Activated T-cell treated with anti-CD3 and anti-CD28 coated beads for 24 hours (primary cell): ENCODE measurements around the gene TRIM62.

Source experiments
- DNase-seq: peaks from one replicate; pipeline ENCODE4 v3.0.0-alpha.2; 2020; ENCODE audit warnings: low read depth

TRIM62 gene

DNA sequence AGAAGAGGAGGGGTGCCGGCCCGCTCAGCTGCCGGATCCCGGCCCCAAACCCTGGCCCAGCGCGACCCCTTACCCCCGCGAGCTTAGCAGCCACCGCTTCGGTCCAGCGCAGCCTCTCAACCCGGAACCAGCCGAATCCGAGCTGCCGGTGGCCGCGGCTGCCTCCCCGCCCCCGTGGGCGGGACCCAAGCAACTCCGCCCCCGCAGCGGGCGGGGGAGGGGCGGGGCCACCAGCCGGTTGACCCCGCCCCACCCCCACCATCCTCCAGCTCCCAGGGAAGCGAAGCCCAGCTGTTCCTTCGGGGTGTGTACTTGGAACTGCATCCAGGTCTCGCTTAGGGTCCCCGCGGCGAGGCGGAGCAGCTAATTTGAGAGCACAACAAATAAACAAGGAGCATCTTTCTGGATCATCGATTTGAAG, at the start of gene TRIM62:
Gene TRIM62, minus strand, starts transcription at position 123 of the 421 bp plus-strand sequence. CDS start 611 bp downstream, outside the sequence.
- peak; percentile 60 for DNase-seq

DNA sequence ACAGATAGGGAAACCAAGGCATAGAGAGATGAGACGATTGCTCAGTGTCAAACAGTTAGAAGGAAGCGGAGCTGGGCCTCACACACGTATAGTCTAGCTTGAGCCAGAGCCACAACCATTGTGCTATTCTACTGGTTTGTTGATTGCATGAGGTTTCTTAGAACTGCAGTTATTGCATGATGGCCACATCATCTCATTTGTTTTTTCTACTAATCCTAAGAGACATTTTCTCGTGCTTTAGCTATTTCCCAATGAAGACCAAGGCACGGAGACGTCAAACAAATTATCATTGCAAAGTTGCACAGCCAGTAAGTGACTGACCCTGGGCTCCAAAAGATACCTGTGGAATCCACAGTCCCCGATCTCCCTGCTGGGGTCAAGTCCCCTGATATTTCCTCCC, 49.3 kb upstream of the TRIM62 start:
- no peak for DNase-seq

DNA sequence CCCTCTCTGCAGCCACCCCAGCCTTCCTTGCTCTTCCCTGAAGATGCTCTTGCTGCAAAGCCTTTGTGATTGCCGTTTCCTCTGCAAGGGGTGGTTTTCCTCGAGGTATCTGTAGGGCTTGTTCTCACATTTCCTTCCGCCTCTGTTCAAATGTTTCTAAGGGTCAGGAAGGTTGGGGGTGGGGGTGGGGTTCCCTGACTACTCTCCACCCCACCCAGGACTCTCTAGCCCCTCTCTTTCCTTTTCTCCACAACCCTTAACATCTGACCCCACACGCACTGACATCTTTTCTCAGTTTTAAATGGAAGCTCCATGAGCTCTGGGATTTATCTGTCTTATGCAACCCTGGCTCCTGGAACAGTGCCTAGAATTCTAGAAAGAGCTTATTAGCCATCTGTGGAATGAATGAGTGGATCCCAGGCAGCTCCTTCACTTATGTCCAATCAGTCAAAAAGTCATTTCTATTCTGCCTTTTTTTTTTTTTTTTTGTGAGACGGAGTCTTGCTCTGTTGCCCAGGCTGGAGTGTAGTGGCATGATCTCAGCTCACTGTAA, 47.2 kb upstream of the TRIM62 start:
- no peak for DNase-seq

DNA sequence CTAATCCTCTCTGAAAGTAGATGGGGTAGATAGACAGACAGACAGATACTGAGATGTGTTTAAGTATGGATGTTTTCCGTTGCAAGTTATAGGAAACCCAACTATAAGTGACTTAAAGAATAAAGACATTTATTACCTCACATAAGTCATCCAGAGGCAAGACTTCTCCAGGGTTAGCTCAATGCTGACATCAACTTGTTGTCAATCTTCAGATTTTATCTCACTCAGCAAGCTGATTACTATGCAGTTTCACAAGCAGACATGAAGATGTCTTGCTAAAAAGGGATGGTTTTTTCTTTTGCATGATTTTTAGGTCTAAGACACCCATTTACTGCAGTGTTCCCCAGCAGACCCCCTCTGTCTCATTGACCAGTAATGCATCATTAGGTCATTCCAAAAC, 43.7 kb upstream of the TRIM62 start:
- DNase-seq = no peak

DNA sequence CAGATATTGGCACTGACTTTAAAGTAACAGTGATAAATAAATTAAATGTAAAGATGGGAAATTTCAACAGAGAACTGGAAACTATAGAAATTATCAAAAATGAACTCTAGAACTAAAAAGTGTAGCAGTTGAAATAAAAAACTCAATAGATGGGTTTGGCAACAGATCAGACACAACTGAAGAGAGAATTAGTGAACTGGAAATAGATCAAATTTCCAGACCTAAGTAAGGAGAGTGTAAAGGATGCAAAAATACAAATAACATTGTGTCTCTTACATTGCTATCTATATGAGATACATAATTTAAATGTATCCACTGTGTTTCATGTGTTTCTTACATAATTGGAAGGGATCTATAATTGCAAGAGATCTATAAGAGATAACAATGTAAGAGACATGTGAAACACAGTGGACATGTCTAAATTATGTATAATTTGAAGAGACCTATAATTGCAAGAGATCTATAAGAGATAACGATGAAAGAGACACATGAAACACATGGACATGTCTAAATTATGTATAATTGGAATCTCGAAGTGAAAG, 42.4 kb upstream of the TRIM62 start:
- no peak for DNase-seq

DNA sequence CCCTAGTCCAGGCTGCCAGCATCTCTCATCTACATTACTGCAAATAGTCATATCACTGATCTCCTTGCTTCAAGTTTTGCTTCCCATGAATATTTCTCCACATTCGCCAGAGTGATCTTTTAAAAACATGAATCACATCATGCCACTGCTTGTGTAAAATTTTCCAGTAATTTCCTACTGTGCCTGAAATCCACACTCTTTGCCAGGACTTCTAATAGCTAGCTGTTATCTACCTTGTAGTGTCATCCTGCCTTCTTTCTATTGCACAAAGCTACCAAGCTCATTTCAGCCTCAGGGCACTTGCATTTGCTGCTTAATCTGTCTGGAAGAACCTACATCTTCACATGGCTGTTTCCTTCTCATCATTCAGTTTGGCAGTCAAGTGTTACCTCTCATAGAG, 40.5 kb upstream of the TRIM62 start:
- no peak for DNase-seq

DNA sequence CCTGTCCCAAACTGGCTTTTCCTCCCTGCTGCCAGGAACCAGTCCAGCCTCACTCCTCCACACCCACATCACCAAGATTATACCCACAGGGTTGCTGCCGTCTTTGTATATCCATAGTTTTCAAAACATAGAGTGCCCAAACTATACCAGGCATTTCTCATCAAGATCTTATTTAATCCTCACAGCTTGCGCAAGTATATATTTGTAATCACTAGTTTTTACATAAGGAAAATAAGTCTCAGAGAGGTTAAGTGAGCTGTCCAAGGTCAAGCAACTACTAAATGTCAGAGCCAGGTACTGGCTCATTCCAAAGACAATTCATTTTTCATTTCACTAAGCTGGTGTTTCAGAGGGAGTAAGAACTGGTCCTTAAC, 39.5 kb upstream of the TRIM62 start:
- no peak for DNase-seq

DNA sequence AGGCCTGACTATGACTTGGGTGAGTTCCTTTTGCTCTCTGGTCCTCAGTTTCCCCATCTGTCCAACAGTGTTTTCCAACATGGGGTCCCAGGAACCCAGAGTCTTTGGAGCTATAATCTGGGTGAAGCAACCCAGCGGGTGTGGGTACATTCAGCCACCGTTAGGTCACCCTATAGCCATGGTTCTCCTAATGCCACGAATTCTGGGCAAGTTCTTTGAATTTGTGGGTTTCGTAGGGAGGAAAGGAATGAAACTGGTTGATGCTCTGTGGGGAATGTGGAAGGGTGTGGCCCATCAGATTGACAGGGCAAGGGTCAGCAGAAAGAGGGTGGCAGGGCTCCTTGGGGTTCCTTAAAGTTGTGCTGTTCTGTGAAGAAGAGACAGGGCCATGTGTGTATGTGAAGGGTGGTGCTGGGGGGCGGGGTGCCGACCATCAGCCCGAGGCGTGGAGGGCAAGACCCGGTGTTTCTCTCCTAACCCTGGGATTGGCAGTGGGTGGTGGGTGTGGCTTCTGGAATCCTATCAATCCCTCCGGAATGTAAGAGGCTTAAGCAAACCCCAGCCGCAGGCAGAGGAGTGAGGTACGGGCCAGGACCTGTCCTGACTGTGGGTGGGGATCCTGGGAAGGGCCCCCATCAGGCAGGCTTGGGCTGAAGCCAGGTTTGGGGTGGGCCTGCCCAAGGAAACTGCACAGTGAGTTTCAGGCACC, 39.0 kb upstream of the TRIM62 start:
- no peak for DNase-seq

DNA sequence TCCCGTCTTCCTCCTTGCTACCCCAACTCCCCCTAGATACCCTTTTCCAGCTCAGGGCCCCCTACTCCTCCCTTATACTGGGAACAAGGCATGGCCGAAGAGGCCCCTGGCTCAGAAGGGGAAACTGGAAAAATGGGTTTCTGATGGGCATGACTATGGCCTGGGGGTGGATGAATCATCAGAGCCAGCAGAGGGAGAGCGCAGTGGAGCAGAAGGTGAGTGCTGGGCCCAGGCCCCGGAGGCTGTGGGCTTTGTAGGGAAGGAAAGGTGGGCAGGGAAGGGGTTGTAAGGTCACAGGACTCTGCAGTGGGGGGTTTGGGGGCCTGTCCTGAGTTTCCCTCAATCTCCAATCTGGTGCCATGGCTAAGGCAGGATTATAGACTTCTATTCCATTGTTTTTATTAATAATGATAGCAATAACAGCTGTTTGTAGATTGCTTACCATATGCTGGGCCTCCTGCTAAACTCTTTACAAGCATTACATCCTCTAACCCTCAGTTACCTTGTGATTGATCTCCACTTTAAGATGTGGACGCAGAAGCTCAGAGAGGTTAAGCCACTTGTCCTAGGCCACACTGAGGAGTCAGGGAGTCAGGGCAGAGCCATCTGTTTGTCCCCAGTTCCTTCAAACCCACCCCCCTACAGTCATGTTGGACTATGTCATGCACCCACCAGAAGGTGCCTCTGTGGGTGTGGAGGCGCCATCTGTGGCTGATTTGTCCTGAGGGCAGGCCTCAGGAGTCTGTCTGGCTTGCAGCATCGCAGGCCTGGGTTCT, 38.2 kb upstream of the TRIM62 start:
- DNase-seq = no peak

DNA sequence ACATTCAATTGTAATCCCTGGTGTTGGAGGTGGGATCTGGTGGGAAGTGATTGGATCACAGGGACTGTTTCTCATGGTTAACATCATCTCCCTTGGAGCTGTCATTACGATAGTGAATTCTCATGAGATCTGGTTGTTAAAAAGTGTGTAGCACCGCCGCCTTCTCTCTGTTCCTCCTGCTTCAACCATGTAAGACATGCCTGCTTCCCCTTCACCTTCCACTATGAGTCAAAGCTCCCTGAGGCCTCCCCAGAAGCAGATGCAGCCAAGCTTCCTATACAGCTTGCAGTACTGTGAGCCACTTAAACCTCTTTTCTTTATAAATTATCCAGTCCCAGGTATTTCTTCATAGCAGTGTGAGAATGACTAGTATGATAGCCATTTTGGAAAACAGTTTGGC, 30.1 kb upstream of the TRIM62 start:
- DNase-seq = no peak

DNA sequence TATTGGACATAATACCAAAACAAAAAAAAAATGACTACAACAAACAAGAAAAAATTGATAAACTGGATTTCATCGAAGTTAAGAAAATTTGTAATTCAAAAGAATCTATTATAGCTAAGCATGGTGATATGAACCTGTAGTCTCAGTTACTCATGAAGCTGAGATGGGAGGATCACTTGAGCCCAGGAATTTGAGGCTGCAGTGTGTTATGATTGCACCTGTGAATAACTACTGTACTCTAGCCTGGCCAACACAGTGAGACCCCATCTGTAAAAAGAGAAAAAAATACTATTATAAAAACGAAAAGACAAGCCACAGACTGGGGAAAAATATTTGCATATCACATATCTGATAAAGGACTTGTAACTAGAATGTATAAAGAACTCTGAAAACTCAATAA, 24.5 kb upstream of the TRIM62 start:
- no peak for DNase-seq

DNA sequence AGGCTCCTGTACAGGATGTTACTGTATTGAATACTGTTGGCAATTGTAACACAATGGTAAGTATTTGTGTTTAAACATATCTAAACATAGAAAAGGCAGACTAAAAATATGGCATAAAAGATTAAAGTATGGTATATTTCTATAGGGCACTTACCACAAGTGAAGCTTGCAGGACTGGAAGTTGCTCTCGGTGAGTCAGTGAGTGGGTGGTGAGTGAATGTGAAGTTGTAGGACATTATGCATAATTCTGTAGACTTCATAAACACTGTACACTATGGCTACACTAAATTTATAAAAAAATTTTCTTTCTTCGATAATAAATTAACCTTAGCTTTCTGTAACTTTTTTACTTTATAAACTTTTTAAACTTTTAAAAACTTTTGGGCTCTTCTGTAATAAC, 13.7 kb upstream of the TRIM62 start:
- no peak for DNase-seq

DNA sequence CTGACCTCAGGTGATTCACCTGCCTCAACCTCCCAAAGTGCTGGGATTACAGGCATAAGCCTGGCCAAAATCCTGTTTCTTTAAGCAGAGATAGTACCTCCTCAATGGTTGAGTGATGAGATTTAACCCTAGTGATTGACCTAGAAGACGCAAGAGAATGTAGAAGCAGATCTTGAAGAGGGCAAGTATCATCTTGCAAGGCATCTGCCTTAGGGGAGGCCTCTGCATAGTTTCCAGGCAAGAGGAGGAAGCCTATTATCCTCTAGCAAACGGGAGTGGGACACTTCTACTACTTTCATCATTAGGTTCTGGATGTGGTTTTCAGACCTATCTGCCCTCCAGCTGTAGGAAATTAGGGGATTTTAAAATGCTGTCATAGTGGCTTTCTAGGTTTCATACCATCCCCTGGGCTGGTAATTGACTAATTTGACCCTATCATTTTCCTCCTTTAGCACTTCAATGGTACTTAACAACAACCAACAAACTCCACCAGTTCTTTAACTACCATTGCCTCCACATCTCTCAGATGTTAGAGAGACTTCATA, 10.0 kb upstream of the TRIM62 start:
- no peak for DNase-seq

DNA sequence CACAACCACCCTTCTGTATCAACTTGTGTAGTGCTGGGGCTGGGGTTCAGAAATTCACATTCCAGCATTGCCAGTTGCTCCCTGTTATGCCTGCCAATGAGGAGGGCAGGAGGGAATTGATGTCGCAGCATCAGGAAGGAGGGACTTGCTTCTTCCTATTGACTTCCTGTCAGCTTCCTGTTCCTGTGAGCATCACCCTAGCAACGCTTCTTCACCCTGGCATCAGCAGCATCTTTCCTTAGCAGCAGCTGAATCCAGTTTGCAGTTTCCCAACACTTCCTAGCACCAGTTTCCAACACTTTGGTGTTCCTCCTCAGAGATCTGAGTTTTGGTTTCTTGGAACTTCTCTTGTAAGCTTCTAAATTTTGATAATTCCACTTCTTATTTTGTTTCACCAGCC, 8.9 kb upstream of the TRIM62 start:
- no peak for DNase-seq

DNA sequence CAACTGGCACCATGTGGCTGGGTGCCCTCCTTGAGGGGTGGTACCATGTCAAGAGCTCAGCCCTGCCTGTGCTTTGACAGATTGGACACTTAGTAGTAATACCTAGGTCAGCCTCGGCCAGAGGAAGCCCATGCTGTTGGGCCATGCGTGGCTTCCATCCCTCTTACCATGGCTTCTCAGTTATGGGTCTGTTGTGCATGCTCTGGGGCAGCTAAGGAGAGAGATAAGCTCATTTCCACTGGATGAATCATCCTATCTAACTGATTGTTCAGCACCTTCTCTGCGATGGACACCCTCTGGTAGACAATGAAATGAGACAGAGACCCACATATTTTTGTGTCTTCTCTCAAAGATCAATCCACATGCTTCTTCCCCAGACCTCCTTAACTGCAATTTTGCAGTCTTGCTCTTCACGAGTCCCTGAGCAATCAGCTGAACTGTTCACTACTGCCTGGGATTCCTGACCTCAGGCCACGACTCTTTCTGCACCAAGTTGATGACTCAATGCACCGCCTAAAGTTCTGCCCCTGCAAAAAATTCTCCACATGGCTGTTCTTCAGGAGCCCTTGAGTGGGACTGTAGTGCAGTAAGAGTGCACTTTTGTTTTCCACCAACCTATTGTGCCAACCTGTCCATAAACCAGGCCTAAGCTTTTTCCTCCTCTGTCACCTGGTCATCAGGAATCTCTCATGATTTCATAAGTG, 6.9 kb upstream of the TRIM62 start:
- DNase-seq = no peak

DNA sequence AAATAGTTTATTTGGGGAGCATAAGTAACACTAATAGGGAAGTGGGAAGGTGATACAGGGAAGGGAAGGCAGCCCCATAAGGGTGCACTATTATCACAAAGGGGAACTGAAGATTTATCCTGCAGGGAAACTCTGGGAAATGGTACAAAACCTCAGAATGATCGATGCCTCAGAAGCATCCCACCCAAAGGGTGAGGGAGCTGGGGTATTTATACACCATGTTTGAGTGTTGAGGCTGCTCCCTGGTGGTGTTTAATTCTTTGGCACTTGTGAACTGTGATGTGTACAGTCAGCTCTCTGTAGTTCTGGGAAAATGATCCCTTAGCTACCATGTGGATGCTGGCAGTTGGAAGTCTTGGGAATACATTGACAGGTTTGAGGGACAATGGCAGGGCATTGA, 5.1 kb upstream of the TRIM62 start:
- no peak for DNase-seq

DNA sequence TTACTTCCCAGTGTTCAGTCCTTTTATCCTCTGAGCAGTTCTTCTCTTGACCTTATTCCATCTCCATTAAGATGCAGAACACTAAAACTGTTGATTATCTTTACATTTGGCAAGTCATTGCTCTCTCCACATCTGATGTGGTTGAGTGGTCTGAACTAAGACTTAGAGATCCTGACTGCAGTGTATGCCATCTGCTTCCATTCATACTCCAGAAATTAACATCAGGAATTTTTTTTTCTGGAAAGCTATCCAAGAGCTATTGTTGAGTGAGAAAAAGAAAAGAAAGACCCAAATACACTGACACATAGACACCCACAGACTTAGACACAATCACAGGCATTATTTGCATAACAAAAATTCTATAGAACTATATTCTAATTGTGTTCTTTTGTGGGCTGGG, 3.7 kb upstream of the TRIM62 start:
- no peak for DNase-seq

DNA sequence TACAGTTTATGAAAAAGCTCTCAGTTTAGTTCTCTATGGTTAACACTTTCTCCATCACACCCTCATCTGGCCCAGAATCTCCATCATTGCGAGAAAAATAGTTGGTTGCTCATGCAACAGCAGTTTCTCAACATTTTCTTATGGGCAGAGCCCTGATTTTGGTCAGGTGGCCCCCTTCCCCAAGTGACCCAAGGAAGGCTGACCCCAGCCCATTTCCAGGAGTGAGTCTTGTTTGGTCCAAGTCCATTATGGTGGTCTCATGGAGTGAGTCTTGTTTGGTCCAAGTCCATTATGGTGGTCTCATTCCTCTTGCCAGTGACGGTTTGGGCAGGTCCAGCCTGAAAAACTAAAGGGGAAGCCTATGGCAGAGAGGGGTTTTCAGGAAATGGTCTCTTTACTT, 1.5 kb upstream of the TRIM62 start:
- no peak for DNase-seq

DNA sequence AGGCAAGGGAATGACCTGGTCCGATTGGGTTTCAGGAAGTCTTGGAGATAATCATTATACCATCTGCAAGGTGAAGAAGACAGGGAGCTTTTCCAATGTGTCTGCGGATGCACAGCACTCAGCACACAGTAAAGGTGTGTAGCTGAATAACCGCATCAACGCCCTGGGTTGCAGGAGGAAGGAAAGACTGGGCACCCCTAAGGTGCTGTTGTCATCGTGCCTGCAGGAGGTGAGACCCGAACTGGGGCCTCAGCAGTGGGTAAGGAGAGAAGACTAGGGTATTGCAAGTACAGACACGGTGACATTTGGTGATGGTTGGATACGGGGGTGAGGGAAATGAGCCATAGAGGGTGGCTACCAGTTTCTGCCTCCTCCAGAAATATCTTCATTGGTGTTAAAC, 1.1 kb upstream of the TRIM62 start:
- no peak for DNase-seq

DNA sequence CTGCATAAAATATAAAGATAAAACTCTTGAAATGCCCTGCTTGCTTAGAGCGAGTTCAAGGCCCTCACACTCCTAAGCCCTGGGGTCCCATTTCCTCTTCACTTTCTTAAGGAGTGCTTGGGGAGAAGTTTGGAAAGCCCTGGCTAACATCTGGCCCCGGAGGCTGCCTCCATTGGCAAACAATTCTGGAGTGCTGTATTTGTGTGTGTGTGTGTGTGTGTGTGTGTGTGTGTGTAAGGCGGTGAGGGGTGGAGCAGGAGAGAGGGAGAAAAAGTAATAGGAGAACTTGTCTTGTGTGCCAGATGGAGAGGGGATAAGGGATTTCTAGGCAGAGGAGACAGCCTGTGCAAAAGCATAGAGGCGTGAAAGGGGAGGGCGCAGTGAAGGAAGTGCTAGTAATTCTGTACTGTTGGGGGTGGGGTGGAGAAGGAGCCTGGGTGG, 578 bp upstream of the TRIM62 start:
- DNase-seq = no peak

DNA sequence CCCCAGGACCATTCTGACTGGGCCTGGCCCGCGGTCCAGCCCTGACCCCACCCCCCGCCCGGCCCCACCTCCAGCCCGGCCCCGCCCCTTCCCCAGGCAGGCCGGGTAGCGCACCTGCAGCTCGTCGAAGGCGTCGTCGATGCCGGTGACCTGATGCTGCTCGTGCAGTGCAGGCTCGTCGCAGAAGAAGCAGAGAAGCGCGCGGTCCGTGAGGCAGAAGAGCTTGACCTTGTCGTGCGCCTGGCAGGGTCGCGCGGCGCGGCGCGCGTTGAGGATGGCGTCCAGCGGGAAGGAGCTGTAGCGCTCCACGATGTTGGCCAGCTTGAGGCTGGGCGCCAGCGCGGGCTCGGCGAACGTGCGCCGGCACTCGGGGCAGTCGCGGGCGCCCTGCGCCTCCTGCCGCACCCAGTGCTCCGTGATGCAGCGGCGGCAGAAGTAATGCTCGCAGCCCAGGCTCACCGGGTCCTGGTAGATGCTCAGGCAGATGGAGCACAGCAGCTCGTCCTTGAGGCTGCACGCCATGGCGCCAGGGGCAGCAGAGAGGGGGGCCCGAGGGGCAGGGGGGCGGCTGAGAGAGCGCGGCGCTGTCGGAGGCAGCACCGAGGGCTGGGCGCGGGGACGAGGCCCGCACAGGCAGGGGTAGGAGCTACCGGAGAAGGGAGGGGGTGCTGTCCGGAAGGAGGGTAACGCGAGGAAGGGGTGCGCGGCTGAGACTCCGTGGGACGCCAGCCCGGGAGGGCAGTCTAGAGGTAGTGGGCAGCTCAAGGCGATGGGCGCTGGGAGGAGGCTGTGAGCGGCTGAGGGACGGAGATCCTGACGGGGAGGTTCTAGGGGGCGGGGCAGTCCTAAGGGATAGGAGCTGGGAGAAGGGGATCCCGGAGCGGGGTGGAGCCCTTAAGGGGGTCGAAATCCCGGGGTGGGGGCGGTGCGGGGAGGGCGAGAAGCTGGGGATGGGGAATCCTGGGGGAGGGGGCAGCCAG, 642 bp downstream of the TRIM62 start:
- DNase-seq = peak; percentile 62
